ENCODE results near the gene MPL. TPM values are rescaled to one million over a fixed set of nuclear protein-coding genes. Genes with fewer than 3 reads are reported as not detected.

The MPL gene
- total and polyA plus RNA-seq, 10 of the 15 experiments (the other 5 are each of a cell fraction or from before 2014, with no cell fraction given) = not detected

DNA sequence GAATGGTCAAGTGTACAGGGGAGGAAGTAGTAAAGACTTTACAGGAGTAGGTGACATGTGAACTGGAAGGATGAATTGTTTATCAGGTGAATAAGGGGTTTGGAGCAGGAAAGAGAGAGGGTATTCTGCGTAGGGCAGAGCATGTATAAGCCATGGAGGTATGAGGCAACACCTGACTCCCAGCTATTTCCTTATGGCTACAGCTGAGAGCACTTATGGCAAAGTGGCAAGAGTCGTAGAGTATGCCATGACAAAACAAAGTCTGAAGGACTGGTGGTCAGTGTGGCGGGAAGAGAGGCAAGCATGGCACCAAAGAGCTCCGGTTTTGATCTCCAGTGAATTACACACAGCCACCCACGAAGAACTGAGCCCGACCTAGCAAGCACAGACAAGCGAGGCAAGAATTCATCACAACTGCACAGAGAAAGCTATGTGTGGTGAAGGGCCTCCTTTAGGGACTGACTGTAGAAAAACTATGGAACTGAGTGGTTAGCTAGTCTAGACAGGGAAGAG lies 39.2 kb downstream of the MPL start:
- Histone ChIP-seq H2AFZ (ENCODE audit: control insufficient read depth, low read depth, low read length) (no peak overlapping the region), H4K20me1 (ENCODE audit: control insufficient read depth, insufficient read depth) (no peaks in the 10 kb centered on the region), H3K4me2 (ENCODE audit: control insufficient read depth, insufficient read depth) (no peak overlapping the region), H3K4me3 (no peak overlapping the region), H3K4me1 (ENCODE audit: control insufficient read depth, insufficient read depth, low read length) (no peaks in the 10 kb centered on the region; the same call in 1 of the 2 replicates), H3K79me2 (ENCODE audit: control insufficient read depth, insufficient read depth, low read length) (no peaks in the 10 kb centered on the region), H3K9me3 (replicated peaks; ENCODE audit: control insufficient read depth, insufficient read depth, low read length) (no peaks in the 10 kb centered on the region), H3K27ac (ENCODE audit: control insufficient read depth, insufficient read depth) (no peak overlapping the region), H3K27me3 (replicated peaks in 1 of 2; ENCODE audit: control insufficient read depth in 2 of 2, insufficient read depth in 2 of 2, low read length in 1 of 2) (no peaks in the 10 kb centered on the region), H3K36me3 (ENCODE audit: control insufficient read depth in 2 of 2, insufficient read depth in 2 of 2, low read length in 1 of 2) (peaks cover 0 to 1% of the 10 kb centered on the region in 2 experiments; a peak in 2 of 4 replicates), H3K9ac (ENCODE audit: control insufficient read depth, insufficient read depth, low read length) (no peak overlapping the region)
- CTCF ChIA-PET = interaction anchor here (0.6 to 3.5 kb wide), 7 partner anchors 9 to 150 kb away, joined by 3 to 14 read pairs (median 7); partner anchors contain the start of genes MED8 and SZT2
- RAD21 ChIA-PET (ENCODE audit: unreplicated experiment) = interaction anchor here (2.6 kb wide), 1 partner anchor 138 kb away, joined by 10 read pairs; no protein-coding TSS in a partner anchor
- intact Hi-C loops (cut with micrococcal nuclease; ENCODE audit: unreplicated experiment) = no loop called here
- ATAC-seq = no peak
- BruUV-seq (replicated peaks) = no TSS peak
- POLR2A ChIA-PET = interaction anchor here (0.7 to 1.2 kb wide), 4 partner anchors 16 to 36 kb away, joined by 3 to 5 read pairs (median 4); partner anchors contain the start of gene CDC20
- DNase-seq (ENCODE audit: low read depth, low spot score) = no peak
- in situ Hi-C loops (cut with MboI) = no loop called here
- no peak for TF ChIP-seq TCF3 (IDR thresholded peaks at IDR 0.05; ENCODE audit: borderline replicate concordance, insufficient read depth, low read depth, low read length)
- no peak for TF ChIP-seq NFIC (IDR thresholded peaks at IDR 0.05; ENCODE audit: low read depth, low read length)
- no peak for TF ChIP-seq MTA3 (IDR thresholded peaks at IDR 0.05; ENCODE audit: borderline replicate concordance, low read length)
- TF ChIP-seq SIN3A (IDR thresholded peaks at IDR 0.05; ENCODE audit: low read depth, low read length) = no peak
- TF ChIP-seq SMARCA5 (IDR thresholded peaks at IDR 0.05) = no peak
- TF ChIP-seq, protein P1, sequence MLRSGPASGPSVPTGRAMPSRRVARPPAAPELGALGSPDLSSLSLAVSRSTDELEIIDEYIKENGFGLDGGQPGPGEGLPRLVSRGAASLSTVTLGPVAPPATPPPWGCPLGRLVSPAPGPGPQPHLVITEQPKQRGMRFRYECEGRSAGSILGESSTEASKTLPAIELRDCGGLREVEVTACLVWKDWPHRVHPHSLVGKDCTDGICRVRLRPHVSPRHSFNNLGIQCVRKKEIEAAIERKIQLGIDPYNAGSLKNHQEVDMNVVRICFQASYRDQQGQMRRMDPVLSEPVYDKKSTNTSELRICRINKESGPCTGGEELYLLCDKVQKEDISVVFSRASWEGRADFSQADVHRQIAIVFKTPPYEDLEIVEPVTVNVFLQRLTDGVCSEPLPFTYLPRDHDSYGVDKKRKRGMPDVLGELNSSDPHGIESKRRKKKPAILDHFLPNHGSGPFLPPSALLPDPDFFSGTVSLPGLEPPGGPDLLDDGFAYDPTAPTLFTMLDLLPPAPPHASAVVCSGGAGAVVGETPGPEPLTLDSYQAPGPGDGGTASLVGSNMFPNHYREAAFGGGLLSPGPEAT (IDR thresholded peaks at IDR 0.05; ENCODE audit: low read depth) = no peak
- no peak for TF ChIP-seq BCLAF1 (IDR thresholded peaks at IDR 0.05)
- no peak for TF ChIP-seq TAF1 (IDR thresholded peaks at IDR 0.05; ENCODE audit: borderline replicate concordance, low read depth, low read length)
- no peak for TF ChIP-seq CBX5 (IDR thresholded peaks at IDR 0.05; ENCODE audit: low read depth)
- TF ChIP-seq CHD1 (IDR thresholded peaks at IDR 0.05; ENCODE audit: low read depth, low read length) = no peak
- no peak for TF ChIP-seq BMI1 (IDR thresholded peaks at IDR 0.05; ENCODE audit: borderline replicate concordance)
- TF ChIP-seq MYB (IDR thresholded peaks at IDR 0.05; ENCODE audit: borderline replicate concordance, low read depth, low read length) = no peak
- TF ChIP-seq KAT2A (conservative IDR thresholded peaks at IDR 0.05; ENCODE audit: control insufficient read depth, low read depth, low read length) = no peak
- TF ChIP-seq ZNF274 (IDR thresholded peaks at IDR 0.05; ENCODE audit: insufficient read depth, insufficient read length) = no peak
- 91% methylated on average over 7 of the region's 7 CpGs for WGBS (ENCODE audit: insufficient coverage, insufficient replicate concordance, low lambda C conversion rate, missing lambda C conversion rate)
- SMC1A ChIA-PET (ENCODE audit: uncharacterized antibody, unreplicated experiment) = interaction anchor here (1.3 to 1.6 kb wide), 6 partner anchors 8 to 150 kb away, joined by 3 to 9 read pairs (median 5); partner anchors contain the start of genes CDC20 and ELOVL1
- no peak for FAIRE-seq

Measured in GM12878 (cell line).